ENCODE data around the gene TIMP2.

Gene TIMP2

DNA sequence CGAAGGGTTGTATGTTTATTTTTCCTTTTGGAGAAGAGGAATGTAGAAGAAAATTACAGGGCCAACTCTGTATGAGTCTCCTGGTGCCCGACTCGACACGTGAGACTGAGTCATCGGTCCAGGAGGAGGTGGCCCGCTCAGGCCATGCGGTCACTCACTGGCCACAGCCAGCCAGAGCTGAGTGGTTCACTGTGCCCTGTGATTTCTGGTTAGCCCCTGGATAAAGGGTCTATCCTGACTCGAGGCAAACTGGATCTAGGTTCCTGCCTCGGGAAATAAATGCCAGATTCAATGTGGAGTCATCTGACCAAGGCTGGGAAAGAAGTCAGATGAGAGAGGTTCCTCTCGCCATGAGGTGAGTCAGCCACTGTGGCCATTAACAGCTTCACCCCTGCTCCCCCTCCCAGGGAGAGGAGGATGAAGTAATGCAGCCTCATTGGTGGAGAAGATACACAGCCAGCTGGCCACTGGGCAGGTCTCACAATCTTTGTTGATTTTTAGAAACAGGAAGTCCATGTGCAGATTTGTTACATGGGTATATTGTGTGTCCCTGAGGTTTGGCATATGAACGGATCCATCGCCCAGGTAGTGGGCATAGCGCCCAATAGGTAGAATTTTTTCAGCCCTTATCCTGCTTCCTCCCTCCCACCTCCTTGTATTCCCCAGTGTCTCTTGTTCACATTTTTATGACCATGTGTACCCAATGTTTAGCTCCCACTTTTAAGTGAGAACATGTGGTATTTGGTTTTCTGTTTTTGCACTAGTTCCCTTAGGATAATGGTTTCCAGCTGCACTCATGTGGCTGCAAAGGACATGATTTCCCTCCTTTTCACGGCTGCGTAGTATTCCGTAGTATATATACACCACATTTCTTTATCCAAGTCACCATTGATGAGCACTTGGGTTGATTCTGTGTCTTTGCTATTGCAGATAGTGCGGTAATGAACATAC, 62.8 kb downstream of the TIMP2 start:
- no peak overlapping the region for H3K4me3 ChIP-seq
- no peak for TF ChIP-seq Cebpa-rat (IDR thresholded peaks at IDR 0.05)
- H3K4me1 ChIP-seq, result peaks cover 13 to 63% (median 28%) of the 10 kb centered on the region in 10 experiments; a peak in 17 of 20 replicates
- no peaks in the 10 kb centered on the region for H3K9me3 ChIP-seq (replicated peaks in 1 of 11)
- H3K4me2 ChIP-seq, result peak overlapping the region in 4 of 11 experiments; percentile 7 to 63 (median 56); a peak in 7 of 22 replicates
- H3K9ac ChIP-seq, result peak overlapping the region in 3 of 11 experiments; percentile 21 to 63 (median 29); a peak in 2 of 22 replicates
- H3K27ac ChIP-seq, result peak overlapping the region in 5 of 11 experiments; percentile 9 to 83 (median 53); a peak in 7 of 22 replicates
- peaks cover 41 to 86% (median 65%) of the 10 kb centered on the region in 11 experiments for H3K36me3 ChIP-seq
- no peaks in the 10 kb centered on the region for H3K27me3 ChIP-seq
- H4K20me1 ChIP-seq, result peaks cover 0 to 82% (median 5%) of the 10 kb centered on the region in 11 experiments; a peak in 8 of 22 replicates

DNA sequence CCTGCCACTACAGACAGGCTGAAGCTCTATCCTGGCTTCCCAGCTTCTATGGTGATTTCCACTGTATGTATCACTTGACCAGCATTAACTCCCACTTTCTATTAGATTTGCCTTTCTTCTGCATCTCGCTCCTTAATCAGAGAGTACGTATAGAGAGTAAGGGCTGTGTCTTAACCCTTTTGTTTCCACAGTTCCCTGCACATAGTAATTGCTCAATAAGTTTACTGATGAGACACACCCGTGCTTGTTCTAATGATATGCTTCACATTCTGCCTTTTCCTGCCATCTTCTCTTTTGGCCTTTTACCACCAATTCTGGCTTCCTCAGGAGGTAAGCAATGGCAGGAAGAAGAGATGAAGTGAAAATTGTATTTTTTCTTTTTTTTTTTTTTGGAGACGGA, 64.0 kb downstream of the TIMP2 start:
- peaks cover 13 to 52% (median 21%) of the 10 kb centered on the region in 10 experiments; a peak in 17 of 20 replicates for H3K4me1 ChIP-seq
- H3K36me3 ChIP-seq, result peaks cover 48 to 88% (median 70%) of the 10 kb centered on the region in 11 experiments
- no peaks in the 10 kb centered on the region for H3K27me3 ChIP-seq
- no peak overlapping the region for H3K4me3 ChIP-seq
- H3K27ac ChIP-seq, result peak overlapping the region in 2 of 11 experiments; percentile 74 to 83; a peak in 3 of 22 replicates
- H3K9me3 ChIP-seq (replicated peaks in 1 of 11), result no peaks in the 10 kb centered on the region
- H3K4me2 ChIP-seq, result peak overlapping the region in 3 of 11 experiments; percentile 49 to 63 (median 62); a peak in 1 of 22 replicates
- TF ChIP-seq Cebpa-rat (IDR thresholded peaks at IDR 0.05), result no peak
- H4K20me1 ChIP-seq, result peaks cover 0 to 82% (median 3%) of the 10 kb centered on the region in 11 experiments; a peak in 9 of 22 replicates
- no peak overlapping the region for H3K9ac ChIP-seq

- TF ChIP-seq Cebpa-rat (IDR thresholded peaks at IDR 0.05), result no peak
- Histone ChIP-seq H3K36me3 (peaks cover 64 to 97% (median 80%) of the 10 kb centered on the region in 11 experiments), H3K27ac (no peak overlapping the region)
These were observed 66.1 kb downstream of the TIMP2 start for GRCh38 chr17:78859051-78859450.

GRCh38 chr17:78857266-78857665, 67.9 kb downstream of the TIMP2 start:
- Histone ChIP-seq H3K4me1 (peaks cover 0 to 14% (median 1%) of the 10 kb centered on the region in 10 experiments; a peak in 8 of 20 replicates), H3K9ac (no peak overlapping the region), H3K4me3 (no peak overlapping the region), H3K27ac (no peak overlapping the region), H3K27me3 (no peaks in the 10 kb centered on the region), H3K9me3 (replicated peaks in 1 of 11) (no peaks in the 10 kb centered on the region), H3K4me2 (no peak overlapping the region), H4K20me1 (peaks cover 0 to 81% (median 0%) of the 10 kb centered on the region in 11 experiments; a peak in 5 of 22 replicates), H3K36me3 (peaks cover 62 to 97% (median 77%) of the 10 kb centered on the region in 11 experiments)
- TF ChIP-seq Cebpa-rat (IDR thresholded peaks at IDR 0.05), result no peak

More at GRCh38 chr17:78859051-78859450, 66.1 kb downstream of the TIMP2 start:
- no peak overlapping the region for H3K4me2 ChIP-seq
- H3K9ac ChIP-seq, result no peak overlapping the region
- H3K27me3 ChIP-seq, result no peaks in the 10 kb centered on the region
- H3K4me1 ChIP-seq, result peaks cover 0 to 32% (median 5%) of the 10 kb centered on the region in 10 experiments; a peak in 10 of 20 replicates
- H3K9me3 ChIP-seq (replicated peaks in 1 of 11), result no peaks in the 10 kb centered on the region
- no peak overlapping the region for H3K4me3 ChIP-seq
- H4K20me1 ChIP-seq, result peaks cover 0 to 87% (median 0%) of the 10 kb centered on the region in 11 experiments; a peak in 5 of 22 replicates

- 0 out of 20 replicates have a peak, but pooled peaks cover 0 to 7% (median 0%) of the 10 kb centered on the region in 10 experiments for H3K4me1 ChIP-seq
- no peaks in the 10 kb centered on the region for H3K27me3 ChIP-seq
- no peak overlapping the region for H3K4me2 ChIP-seq
- H3K36me3 ChIP-seq, result peaks cover 58 to 85% (median 67%) of the 10 kb centered on the region in 11 experiments
- H3K9me3 ChIP-seq (replicated peaks in 1 of 11), result no peaks in the 10 kb centered on the region
- H3K4me3 ChIP-seq, result no peak overlapping the region
- H3K9ac ChIP-seq, result no peak overlapping the region
- peaks cover 0 to 67% (median 0%) of the 10 kb centered on the region in 11 experiments; a peak in 5 of 22 replicates for H4K20me1 ChIP-seq
- TF ChIP-seq Cebpa-rat (IDR thresholded peaks at IDR 0.05), result no peak
- H3K27ac ChIP-seq, result no peak overlapping the region
These were observed 69.5 kb downstream of the TIMP2 start for GRCh38 chr17:78855561-78856165.

- Histone ChIP-seq H3K4me1 (0 out of 20 replicates have a peak, but pooled peaks cover 0 to 7% (median 0%) of the 10 kb centered on the region in 10 experiments), H3K9ac (no peak overlapping the region), H3K27me3 (no peaks in the 10 kb centered on the region), H3K4me3 (no peak overlapping the region), H4K20me1 (peaks cover 0 to 60% (median 0%) of the 10 kb centered on the region in 11 experiments; a peak in 4 of 22 replicates), H3K36me3 (peaks cover 54 to 75% (median 62%) of the 10 kb centered on the region in 11 experiments), H3K27ac (no peak overlapping the region), H3K4me2 (no peak overlapping the region), H3K9me3 (replicated peaks in 1 of 11) (no peaks in the 10 kb centered on the region)
- no peak for TF ChIP-seq Cebpa-rat (IDR thresholded peaks at IDR 0.05)
These were observed 70.7 kb downstream of the TIMP2 start for GRCh38 chr17:78854508-78854907.

- no peak for TF ChIP-seq Cebpa-rat (IDR thresholded peaks at IDR 0.05)
- Histone ChIP-seq H3K9ac (no peak overlapping the region), H3K4me1 (0 out of 20 replicates have a peak, but pooled peaks cover 0 to 7% (median 0%) of the 10 kb centered on the region in 10 experiments), H3K27ac (no peak overlapping the region), H3K4me3 (no peak overlapping the region), H3K9me3 (replicated peaks in 1 of 11) (no peaks in the 10 kb centered on the region), H3K36me3 (peaks cover 54 to 70% (median 60%) of the 10 kb centered on the region in 11 experiments), H3K27me3 (no peaks in the 10 kb centered on the region), H3K4me2 (no peak overlapping the region), H4K20me1 (peaks cover 0 to 56% (median 0%) of the 10 kb centered on the region in 11 experiments; a peak in 4 of 22 replicates)
These were observed 71.2 kb downstream of the TIMP2 start for GRCh38 chr17:78853926-78854394.

DNA sequence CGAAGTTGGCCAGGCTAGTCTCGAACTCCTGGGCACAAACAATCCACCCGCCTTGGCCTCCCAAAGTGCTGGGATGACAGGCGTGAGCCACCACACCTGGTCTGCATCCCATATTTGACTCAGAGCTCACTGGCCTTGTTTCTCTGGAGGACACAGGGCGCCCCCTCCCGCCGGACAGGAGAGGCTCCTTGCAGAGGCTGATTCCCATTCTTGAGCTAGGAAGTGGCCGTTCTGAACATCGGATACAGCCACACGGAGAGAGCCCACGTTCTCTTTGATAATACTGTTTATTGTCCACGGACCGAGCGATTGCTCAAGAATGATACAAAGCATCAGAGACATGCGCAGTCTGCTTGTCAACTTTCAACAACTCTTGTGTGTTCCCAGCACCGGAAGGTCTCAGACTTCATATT, 72.5 kb downstream of the TIMP2 start:
- no peaks in the 10 kb centered on the region for H3K9me3 ChIP-seq (replicated peaks in 1 of 11)
- H3K4me2 ChIP-seq, result no peak overlapping the region
- no peak overlapping the region for H3K9ac ChIP-seq
- peaks cover 47 to 58% (median 51%) of the 10 kb centered on the region in 11 experiments for H3K36me3 ChIP-seq
- H3K27me3 ChIP-seq, result no peaks in the 10 kb centered on the region
- no peak overlapping the region for H3K27ac ChIP-seq
- H3K4me1 ChIP-seq, result 0 out of 20 replicates have a peak, but pooled peaks cover 0 to 7% (median 0%) of the 10 kb centered on the region in 10 experiments
- H4K20me1 ChIP-seq, result peaks cover 0 to 44% (median 0%) of the 10 kb centered on the region in 11 experiments; a peak in 4 of 22 replicates
- H3K4me3 ChIP-seq, result no peak overlapping the region
- no peak for TF ChIP-seq Cebpa-rat (IDR thresholded peaks at IDR 0.05)

All from BLaER1 treated with 17β-estradiol and CSF1 and Interleukin-3, amounts not matched to agents 10 nM and 100 nM (cell line).